Sigmoid colon (tissue), 4 donors: ENCODE results near the gene SCUBE3.

Experiments used
- POLR2AphosphoS5 ChIP-seq, 4 donors: sonication (generic); formaldehyde crosslinking; IDR thresholded peaks; one replicate each; pipeline ENCODE4 v1.6.1; 2017; ENCODE audit warnings: antibody characterized with exemption in 4 of 4
- TF ChIP-seq, protein P1 (sequence below), 4 experiments: fragments of 450-650 bp in 3 of 4; fragments of 200-600 bp in 1 of 4; IDR thresholded peaks; one replicate each; pipeline ENCODE4 v1.5.1; 2016 to 2019; ENCODE audit warnings: antibody characterized with exemption in 4 of 4, mild to moderate bottlenecking in 3 of 4, moderate library complexity in 2 of 4

GRCh38 chr6:35214869-35215664 lies 1.3 kb downstream of the SCUBE3 start:
- TF ChIP-seq, protein P1, sequence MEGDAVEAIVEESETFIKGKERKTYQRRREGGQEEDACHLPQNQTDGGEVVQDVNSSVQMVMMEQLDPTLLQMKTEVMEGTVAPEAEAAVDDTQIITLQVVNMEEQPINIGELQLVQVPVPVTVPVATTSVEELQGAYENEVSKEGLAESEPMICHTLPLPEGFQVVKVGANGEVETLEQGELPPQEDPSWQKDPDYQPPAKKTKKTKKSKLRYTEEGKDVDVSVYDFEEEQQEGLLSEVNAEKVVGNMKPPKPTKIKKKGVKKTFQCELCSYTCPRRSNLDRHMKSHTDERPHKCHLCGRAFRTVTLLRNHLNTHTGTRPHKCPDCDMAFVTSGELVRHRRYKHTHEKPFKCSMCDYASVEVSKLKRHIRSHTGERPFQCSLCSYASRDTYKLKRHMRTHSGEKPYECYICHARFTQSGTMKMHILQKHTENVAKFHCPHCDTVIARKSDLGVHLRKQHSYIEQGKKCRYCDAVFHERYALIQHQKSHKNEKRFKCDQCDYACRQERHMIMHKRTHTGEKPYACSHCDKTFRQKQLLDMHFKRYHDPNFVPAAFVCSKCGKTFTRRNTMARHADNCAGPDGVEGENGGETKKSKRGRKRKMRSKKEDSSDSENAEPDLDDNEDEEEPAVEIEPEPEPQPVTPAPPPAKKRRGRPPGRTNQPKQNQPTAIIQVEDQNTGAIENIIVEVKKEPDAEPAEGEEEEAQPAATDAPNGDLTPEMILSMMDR (IDR thresholded peaks at IDR 0.05): no peak
- TF ChIP-seq POLR2AphosphoS5 (IDR thresholded peaks at IDR 0.05): no peak
